HG03066 (cell line): Measurements from ENCODE around the gene TIMM50.

Experiments used
- ATAC-seq: cut with Tn5 transposase; IDR thresholded peaks from one replicate; pipeline ENCODE4 v1.9.1; 2021; ENCODE audit warnings: low read depth; ENCODE audit not compliant: unreplicated experiment

The TIMM50 gene

DNA sequence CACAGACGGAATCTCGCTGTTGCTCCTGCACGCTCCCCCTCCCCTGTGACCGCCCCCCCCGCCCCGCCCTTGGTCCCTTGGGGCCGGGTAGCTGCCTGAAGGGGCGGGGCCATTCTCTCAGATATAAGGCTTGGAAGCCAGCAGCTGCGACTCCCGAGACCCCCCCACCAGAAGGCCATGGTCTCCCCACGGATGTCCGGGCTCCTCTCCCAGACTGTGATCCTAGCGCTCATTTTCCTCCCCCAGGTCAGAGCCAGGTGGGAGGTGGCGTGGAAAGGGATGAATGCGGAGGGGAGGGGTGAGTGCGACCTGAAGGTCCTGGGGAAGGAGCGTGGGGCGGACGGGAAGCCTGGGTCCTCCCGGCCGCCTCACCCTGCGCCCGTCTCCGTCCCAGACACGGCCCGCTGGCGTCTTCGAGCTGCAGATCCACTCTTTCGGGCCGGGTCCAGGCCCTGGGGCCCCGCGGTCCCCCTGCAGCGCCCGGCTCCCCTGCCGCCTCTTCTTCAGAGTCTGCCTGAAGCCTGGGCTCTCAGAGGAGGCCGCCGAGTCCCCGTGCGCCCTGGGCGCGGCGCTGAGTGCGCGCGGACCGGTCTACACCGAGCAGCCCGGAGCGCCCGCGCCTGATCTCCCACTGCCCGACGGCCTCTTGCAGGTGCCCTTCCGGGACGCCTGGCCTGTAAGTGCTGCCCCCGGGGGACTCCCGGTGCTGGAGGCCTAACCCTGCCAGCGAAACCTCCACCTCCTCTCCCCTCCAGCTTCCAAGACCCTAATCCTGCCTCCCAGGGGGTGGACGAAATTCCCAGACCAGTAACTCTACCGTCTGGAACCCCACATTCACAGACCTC lies 18.4 kb downstream of the TIMM50 start, which contains the start of gene DLL3:
DLL3 (plus strand) TSS at position 150 of the 845 bp plus-strand sequence; CDS start at position 178, 28 bp downstream.
- no peak for ATAC-seq

DNA sequence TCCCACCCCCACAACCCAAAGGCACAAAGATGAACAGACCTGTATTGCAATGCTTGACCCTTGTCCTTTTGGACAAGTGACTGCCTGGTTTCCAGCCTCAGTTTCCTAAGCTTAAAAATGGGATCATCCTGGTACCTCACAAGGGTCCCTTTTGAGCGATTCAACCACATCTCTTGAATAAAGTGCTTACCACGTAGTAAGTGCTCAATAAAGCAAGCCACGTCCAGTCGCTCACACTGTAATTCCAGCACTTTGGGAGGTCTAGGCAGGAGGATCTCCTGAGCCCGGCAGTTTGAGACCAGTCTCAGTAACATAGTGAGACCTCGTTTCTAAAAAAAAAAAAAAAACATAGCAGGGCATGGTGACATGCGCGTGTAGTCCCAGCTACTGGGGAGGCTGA lies 19.3 kb downstream of the TIMM50 start:
- no peak for ATAC-seq

DNA sequence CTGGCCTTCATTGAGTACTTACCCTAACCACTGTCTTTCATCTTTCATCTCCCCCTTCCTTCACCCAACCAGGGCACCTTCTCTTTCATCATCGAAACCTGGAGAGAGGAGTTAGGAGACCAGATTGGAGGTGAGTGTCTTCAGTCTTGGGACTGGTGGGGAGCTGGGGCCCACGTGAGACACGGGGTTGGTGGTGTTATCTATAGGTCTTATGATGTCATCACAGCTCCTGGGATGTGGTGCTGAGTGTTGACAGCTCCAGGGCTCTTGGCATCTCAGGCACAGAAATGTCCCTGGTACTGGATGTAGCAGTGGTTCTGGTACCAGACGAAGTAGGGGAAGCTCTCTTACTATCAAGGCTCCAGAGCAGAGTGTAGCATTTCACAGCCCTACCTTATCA lies 19.9 kb downstream of the TIMM50 start:
- ATAC-seq = no peak

DNA sequence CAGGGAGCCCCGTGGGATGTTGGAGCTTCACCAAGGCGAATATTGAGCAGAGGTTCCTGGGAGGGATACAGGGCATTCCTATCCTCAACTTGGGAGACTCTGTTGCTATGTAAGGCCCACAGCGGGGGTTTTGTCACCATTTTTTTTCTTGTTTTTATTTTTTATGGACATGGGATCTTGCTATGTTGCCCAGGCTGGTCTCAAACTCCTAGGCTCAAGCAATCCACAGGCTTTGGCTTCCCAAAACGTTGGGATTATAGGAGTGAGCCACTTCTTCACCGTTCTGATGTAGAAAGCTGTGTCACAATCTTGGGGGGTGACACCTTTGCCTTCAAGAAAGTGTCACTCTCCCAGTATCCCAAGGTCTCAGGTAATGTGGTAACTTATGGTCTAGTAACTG lies 20.7 kb downstream of the TIMM50 start:
- ATAC-seq = no peak

DNA sequence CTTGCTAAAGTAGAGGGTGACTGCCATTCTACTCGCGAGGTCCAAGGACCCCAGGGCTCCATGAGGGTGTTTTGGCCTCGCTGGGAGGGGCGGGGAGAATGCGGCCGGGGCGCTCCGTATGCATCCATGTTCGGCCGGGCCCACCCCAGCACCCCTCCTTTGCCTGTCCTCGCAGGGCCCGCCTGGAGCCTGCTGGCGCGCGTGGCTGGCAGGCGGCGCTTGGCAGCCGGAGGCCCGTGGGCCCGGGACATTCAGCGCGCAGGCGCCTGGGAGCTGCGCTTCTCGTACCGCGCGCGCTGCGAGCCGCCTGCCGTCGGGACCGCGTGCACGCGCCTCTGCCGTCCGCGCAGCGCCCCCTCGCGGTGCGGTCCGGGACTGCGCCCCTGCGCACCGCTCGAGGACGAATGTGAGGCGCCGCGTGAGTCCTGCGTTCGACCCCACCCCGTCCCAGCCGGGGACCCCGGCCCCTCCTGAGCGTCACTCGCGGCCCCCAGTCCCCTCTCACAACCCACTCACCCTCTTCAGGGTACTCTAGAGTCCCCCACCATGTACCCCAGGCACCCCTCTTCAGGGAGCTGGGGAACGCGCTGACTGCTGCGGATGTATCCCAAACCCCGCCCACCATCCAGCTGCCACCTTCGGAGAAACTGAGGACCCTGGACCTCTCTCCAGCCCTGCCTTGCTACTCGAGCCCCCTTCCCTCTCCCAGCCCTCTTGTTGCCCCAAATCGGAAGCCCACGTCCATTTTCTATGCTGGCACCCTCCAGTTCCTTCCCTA lies 22.2 kb downstream of the TIMM50 start:
- ATAC-seq = no peak

DNA sequence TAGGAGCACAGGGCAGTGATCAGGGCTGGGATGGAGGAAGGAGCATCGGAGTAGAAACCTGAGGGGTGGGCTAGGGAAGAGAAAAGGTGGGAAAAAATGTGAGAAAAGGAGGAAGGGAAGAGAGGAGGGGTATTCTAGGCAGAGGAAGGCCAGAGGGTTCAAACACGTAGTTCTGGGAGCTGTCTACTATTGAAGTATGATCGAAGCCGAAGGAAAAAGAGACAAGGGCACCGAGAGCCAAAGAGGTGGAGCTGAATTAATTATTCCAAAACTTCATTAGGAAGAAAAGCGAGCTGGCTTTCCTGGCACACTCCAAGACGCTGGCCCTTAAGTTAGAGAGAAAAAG lies 25.9 kb downstream of the TIMM50 start:
- ATAC-seq = no peak

DNA sequence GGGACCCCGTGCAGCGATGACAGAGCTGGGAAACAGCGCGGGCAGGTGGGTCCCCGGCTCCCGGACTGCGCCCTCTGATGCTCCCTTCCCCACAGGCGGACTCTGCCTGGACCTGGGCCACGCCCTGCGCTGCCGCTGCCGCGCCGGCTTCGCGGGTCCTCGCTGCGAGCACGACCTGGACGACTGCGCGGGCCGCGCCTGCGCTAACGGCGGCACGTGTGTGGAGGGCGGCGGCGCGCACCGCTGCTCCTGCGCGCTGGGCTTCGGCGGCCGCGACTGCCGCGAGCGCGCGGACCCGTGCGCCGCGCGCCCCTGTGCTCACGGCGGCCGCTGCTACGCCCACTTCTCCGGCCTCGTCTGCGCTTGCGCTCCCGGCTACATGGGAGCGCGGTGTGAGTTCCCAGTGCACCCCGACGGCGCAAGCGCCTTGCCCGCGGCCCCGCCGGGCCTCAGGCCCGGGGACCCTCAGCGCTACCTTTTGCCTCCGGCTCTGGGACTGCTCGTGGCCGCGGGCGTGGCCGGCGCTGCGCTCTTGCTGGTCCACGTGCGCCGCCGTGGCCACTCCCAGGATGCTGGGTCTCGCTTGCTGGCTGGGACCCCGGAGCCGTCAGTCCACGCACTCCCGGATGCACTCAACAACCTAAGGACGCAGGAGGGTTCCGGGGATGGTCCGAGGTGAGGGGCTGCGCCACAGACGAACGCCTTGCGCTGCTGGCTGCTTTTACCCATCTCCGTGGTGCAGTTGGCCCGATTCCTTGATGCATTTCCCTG lies 26.5 kb downstream of the TIMM50 start:
- no peak for ATAC-seq

DNA sequence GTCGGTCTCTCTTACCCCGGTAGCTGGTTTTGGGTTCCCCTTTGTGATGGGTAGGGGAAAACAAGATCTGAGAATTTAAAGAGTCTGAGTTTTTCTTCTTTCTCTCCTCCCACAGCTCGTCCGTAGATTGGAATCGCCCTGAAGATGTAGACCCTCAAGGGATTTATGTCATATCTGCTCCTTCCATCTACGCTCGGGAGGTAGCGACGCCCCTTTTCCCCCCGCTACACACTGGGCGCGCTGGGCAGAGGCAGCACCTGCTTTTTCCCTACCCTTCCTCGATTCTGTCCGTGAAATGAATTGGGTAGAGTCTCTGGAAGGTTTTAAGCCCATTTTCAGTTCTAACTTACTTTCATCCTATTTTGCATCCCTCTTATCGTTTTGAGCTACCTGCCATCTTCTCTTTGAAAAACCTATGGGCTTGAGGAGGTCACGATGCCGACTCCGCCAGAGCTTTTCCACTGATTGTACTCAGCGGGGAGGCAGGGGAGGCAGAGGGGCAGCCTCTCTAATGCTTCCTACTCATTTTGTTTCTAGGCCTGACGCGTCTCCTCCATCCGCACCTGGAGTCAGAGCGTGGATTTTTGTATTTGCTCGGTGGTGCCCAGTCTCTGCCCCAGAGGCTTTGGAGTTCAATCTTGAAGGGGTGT lies 27.2 kb downstream of the TIMM50 start:
- ATAC-seq = no peak

DNA sequence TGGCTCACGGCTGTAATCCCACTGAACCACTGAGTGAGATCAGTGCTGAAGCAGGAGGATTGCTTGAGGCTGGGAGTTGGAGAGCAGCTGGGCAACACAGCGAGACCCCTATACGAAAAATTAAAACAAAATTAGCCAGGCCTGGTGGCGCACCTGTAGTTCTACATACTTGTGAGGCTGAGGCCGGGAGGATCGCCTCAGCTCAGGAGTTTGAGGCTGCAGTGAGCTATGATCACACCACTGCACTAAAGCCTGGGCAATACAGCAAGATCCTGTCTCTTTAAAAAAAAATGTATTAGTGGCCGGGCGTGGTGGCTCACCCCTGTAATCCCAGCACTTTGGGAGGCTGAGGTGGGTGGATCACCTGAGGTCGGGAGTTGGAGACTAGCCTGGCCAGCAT lies 28.0 kb downstream of the TIMM50 start:
- ATAC-seq = no peak

DNA sequence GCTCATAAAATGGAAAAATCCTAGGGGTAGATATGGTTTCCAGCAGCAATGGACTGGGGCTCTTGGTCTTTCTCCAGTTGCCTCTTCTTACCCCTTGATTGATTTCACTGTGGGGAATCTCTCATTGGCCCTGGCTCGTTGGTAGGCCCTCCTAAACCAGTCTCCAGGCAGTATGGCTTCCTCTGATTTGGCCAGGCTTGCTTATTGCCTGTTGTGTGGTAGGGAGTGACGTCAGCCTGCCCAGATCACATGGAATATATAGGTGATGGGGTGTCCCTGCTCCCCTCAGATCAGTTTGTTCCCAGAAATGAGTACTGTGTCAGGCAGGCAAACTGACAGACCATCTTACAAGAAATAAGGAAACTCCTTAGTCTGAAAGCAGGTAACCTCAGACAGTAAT lies 28.6 kb downstream of the TIMM50 start:
- no peak for ATAC-seq

DNA sequence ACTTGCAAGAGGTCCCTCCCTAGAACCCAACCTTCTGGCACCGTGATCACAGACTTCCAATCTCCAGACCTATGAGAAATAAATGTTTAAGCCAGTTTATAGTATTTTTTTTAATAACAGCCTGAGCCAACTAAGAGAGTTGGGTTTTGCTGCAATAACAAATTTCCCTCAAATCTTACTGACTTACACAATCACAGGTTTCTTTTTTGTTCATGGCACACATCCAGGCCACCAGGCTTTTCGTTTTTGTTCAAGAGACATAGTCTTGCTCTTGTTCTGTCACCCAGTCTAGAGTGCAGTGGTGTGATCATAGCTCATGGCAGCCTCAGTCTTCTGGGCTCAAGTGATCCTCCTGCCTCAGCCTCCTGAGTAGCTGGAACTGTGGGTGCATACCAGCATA lies 32.4 kb downstream of the TIMM50 start:
- ATAC-seq = no peak

DNA sequence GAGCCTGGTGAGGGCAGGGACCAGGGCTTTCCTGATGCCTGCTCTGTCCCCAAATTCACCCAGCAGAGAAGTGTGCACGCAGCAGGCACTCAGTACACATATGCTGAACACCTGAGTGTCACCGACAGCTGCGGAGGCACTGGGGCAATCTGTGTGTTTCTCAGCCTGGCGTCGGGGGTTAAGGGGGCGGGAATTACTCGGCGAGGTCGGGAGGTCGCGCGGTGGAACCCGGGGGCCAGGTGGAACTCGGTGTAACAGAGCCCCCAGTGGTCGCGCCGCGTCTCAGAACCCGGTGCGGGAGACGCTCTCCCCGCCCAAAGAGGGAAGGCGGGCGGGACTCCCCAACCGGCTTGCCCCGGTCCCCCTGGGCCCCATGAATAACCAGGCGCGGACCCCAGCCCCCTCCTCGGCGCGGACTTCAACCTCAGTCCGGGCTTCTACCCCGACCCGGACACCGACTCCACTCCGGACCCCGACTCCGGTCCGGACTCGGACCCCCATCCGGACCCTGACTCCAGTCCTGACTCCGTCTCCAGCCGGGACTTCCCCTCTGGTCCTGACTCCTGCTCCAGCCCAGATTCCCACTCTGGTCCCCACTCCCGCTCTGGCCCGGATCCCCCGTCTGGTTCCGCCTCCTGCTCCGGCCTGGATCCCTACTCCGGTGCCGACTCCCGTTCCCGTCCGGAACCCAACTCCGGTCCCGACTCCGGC lies 34.4 kb downstream of the TIMM50 start, which contains the start of gene SELENOV:
SELENOV (plus strand) TSS at position 300 of the 711 bp plus-strand sequence; CDS start at position 374, 74 bp downstream.
- ATAC-seq = no peak

DNA sequence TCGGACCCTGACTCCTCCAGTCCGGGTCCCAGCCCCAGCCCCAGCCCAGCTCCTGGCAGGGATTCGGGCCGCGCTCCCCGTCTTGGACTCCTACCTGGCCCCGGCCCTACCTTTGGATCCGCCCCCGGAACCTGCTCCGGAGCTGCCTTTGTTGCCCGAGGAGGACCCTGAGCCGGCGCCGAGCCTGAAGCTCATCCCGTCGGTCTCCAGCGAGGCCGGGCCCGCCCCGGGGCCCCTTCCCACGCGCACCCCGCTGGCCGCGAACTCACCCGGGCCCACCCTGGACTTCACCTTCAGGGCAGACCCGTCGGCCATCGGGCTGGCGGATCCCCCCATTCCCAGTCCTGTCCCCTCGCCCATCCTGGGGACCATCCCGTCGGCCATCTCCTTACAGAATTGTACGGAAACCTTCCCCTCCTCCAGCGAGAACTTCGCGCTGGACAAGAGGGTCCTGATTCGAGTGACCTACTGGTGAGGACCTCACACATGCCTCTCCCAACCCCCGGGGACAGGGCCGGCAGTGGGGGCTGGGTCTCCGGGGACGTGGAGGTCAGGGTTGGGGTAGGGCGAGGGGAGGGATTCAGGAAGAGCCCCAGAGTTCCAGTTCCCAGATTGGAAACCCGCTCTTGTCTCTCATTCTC lies 35.0 kb downstream of the TIMM50 start:
- ATAC-seq = no peak

DNA sequence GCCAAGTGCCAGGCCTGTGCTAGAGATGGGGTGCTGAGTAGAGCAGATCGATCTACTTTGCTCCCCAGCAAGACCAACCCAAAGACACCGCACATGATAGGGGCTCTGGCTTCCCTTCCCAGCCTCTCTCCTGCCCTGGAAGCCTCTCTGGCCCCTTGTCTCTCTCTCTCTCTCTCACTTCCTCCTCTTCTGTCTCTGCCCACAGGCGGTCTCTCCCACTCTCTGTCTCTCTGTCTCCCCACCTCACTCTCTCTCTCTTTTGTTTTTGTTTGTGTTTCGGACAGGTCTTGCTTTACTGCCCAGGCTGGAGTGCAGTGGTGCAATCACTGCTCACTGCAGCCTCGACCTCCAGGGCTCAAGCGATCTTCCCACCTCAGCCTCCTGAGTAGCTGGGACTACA lies 35.6 kb downstream of the TIMM50 start:
- ATAC-seq = no peak

DNA sequence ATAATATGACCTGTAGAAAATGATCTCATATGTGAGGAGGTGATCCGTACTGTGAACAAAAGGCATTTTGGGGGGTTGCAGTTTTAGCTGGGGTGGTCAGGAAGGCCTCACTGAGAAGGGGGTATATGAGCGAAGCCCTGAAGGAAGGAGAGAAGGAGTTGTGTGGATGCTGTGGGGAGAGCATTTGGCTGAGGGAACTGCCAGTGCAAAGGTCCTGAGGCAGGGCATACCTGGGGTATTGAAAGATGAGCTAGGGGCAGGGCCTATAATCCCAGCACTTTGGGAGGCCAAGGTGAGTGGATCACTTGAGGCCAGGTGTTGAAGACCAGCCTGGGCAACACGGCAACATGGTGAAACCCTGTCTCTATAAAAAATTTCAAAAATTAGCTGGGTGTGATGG lies 36.8 kb downstream of the TIMM50 start:
- ATAC-seq = no peak

DNA sequence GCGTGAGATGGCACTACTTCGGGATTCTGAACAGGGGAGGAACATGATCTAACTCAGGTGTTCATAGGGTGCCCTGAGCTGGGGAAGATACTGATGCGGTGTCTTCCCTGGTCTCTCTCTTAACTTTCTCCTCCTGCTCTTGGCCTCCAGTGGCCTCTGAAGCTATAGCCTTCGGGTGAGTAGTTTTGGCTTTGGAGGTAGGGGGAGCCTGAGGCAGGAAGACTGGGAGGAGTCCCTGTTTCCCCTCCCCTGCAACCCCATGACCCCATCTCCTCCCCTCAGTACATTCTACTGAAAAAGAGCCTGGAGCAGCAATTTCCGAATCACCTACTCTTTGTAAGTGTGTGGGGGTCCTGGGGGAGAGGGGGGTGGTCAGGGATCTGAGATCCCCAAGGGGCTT lies 37.8 kb downstream of the TIMM50 start:
- no peak for ATAC-seq

DNA sequence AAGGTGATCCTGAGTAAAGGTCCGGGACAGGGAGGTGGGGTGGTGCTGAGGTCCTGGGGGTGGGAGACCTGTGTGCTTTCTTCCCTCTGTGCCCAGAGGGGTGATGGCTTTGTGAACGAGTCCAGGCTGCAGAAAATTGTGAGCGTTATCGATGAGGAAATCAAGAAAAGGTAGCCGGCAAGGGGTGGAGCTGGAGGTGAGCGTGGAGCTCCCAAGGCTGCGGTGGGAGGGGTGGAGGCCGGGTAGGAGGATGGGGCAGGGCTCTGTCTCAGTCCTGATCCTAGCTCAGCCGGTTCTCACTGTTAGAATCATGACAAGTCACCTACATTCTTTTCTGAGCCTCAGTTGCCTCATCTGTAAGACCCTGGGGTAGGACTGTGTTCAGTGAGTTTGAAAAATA lies 38.3 kb downstream of the TIMM50 start:
- no peak for ATAC-seq

DNA sequence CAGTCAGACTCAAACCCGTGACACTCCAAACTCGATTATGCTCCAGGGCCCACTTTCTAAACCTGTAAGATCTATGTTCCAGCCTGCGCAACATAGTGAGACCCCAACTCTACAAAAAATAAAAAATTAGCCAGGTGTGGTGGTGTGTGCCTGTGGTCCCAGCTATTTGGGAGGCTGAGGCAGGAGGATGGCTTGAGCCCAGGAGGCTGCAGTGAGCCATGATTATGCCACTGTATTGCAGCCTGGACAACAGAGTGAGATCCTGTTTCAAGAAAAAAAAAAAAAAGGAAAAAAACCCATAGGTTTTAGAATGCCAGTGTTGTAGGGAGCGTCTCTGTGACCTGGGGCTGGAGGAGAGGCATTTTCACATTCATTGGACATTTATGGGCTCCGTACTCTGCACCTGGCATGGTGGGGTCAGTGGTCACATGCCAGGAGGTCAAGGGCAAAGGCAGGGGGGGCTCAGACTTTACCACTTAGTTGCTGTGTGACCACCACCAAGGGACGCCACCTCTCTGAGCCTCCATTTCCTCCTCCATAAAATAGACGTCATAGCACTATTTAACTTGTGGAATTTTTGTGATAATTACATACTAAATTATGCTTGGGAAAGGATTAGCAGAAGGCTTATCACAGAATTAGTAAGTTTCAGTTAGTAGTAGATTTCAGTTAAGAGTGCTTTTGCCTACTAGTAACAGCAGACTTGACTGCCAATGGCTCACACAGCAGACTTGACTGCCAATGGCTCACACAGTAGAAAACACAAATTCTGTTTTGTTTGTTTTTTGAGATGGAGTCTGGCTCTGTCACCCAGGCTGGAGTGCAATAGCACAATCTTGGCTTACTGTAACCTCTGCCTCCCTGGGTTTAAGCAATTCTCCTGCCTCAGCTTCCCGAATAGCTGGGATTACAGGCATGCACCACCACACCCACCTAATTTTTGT lies 40.2 kb downstream of the TIMM50 start:
- ATAC-seq = no peak
